ENCODE measurements around the gene FUT4. TPM values are rescaled to one million over a fixed set of nuclear protein-coding genes. Genes with fewer than 3 reads are reported as not detected.

The FUT4 gene
- total and polyA plus RNA-seq, 2 donors from 2014 or later, result 1.2 to 9.5 TPM

- H3K27ac ChIP-seq (ENCODE audit: low read depth in 2 of 2, low read length in 2 of 2), result no peak overlapping the region
- DNase-seq (no peak), FAIRE-seq (no peak)
- H3K9ac ChIP-seq (ENCODE audit: low read length in 3 of 3), result no peak overlapping the region
- H3K4me3 ChIP-seq (ENCODE audit: low read length in 3 of 3), result no peak overlapping the region
- no peaks in the 10 kb centered on the region for H3K9me3 ChIP-seq (ENCODE audit: control insufficient read depth in 2 of 3, insufficient read depth in 1 of 3, low read length in 3 of 3)
- no peaks in the 10 kb centered on the region for H3K27me3 ChIP-seq (ENCODE audit: control insufficient read depth, insufficient read depth, low read length)
- no peak for TF ChIP-seq CTCF (IDR thresholded peaks at IDR 0.05; ENCODE audit: borderline replicate concordance, extremely low read depth, insufficient read depth)
- intact Hi-C loops (cut with DNase I), result no loop called here
- no peaks in the 10 kb centered on the region for H3K36me3 ChIP-seq (ENCODE audit: control insufficient read depth in 2 of 3, insufficient read depth in 3 of 3, low read length in 3 of 3)
- H3K4me1 ChIP-seq (ENCODE audit: control insufficient read depth in 2 of 3, insufficient read depth in 2 of 3, low read depth in 1 of 3, low read length in 3 of 3), result no peaks in the 10 kb centered on the region
These were observed 6.6 kb upstream of the FUT4 start for GRCh38 chr11:94537031-94537600.

- intact Hi-C loops (cut with DNase I), result no loop called here
- H3K9ac ChIP-seq (ENCODE audit: low read length in 3 of 3), result no peak overlapping the region
- no peaks in the 10 kb centered on the region for H3K9me3 ChIP-seq (ENCODE audit: control insufficient read depth in 2 of 3, insufficient read depth in 1 of 3, low read length in 3 of 3)
- H3K27me3 ChIP-seq (ENCODE audit: control insufficient read depth, insufficient read depth, low read length), result no peaks in the 10 kb centered on the region
- DNase-seq (no peak), FAIRE-seq (no peak)
- H3K36me3 ChIP-seq (ENCODE audit: control insufficient read depth in 2 of 3, insufficient read depth in 3 of 3, low read length in 3 of 3), result no peaks in the 10 kb centered on the region
- H3K4me1 ChIP-seq (ENCODE audit: control insufficient read depth in 2 of 3, insufficient read depth in 2 of 3, low read depth in 1 of 3, low read length in 3 of 3), result no peaks in the 10 kb centered on the region
- TF ChIP-seq CTCF (IDR thresholded peaks at IDR 0.05; ENCODE audit: borderline replicate concordance, extremely low read depth, insufficient read depth), result no peak
- no peak overlapping the region for H3K27ac ChIP-seq (ENCODE audit: low read depth in 2 of 2, low read length in 2 of 2)
- no peak overlapping the region for H3K4me3 ChIP-seq (ENCODE audit: low read length in 3 of 3)
These were observed 4.3 kb upstream of the FUT4 start for GRCh38 chr11:94539420-94539819.

GRCh38 chr11:94544646-94545263, 1.0 kb downstream of the FUT4 start:
- peak overlapping the region in 1 of 2 donors; percentile 5 for H3K27ac ChIP-seq (ENCODE audit: low read depth in 2 of 2, low read length in 2 of 2)
- FAIRE-seq (no peak), DNase-seq (peak; percentile 35 to 86 (median 50))
- intact Hi-C loops (cut with DNase I), result no loop called here
- H3K27me3 ChIP-seq (ENCODE audit: control insufficient read depth, insufficient read depth, low read length), result no peaks in the 10 kb centered on the region
- H3K4me1 ChIP-seq (ENCODE audit: control insufficient read depth in 2 of 3, insufficient read depth in 2 of 3, low read depth in 1 of 3, low read length in 3 of 3), result peaks cover 0 to 6% (median 0%) of the 10 kb centered on the region in 3 donors
- TF ChIP-seq CTCF (IDR thresholded peaks at IDR 0.05; ENCODE audit: borderline replicate concordance, extremely low read depth, insufficient read depth), result no peak
- no peak overlapping the region for H3K9ac ChIP-seq (ENCODE audit: low read length in 3 of 3)
- H3K36me3 ChIP-seq (ENCODE audit: control insufficient read depth in 2 of 3, insufficient read depth in 3 of 3, low read length in 3 of 3), result no peaks in the 10 kb centered on the region
- peak overlapping the region in 2 of 3 donors; percentile 65 to 71 for H3K4me3 ChIP-seq (ENCODE audit: low read length in 3 of 3)
- H3K9me3 ChIP-seq (ENCODE audit: control insufficient read depth in 2 of 3, insufficient read depth in 1 of 3, low read length in 3 of 3), result no peaks in the 10 kb centered on the region
